Cardiac fibroblast (primary cell): Measurements from ENCODE around the gene IFIT1.
"Not testable (repeated sequence)": the region's sequence is repeated elsewhere in the genome, so short reads cannot be mapped to it uniquely, and the experiment has no call there.

Experiments
- DNase-seq, 2 donors: peaks; one replicate each; pipeline versions ENCODE4 v3.0.0 to v3.0.0-alpha.2; 2010; ENCODE audit warnings: low read depth in 2 of 2
- H3K4me3 ChIP-seq, 2 donors: replicated peaks in 1 of 2; 1 replicate in 1 of 2; 2 replicates in 1 of 2; pipeline ENCODE4 v1.5.1; 2011; ENCODE audit warnings: low read depth in 2 of 2, low read length in 2 of 2, mild to moderate bottlenecking in 2 of 2, moderate library complexity in 1 of 2
- TF ChIP-seq, protein P1 (sequence below): IDR thresholded peaks from one replicate; pipeline ENCODE4 v1.5.1; 2011; ENCODE audit warnings: low read depth, mild to moderate bottlenecking, low read length, inconsistent platforms

IFIT1 gene

GRCh38 chr10:89390476-89391225 is 1.8 kb upstream of the IFIT1 start:
- peak in 1 of 2 donors; percentile 17 for DNase-seq
- H3K4me3 ChIP-seq = no peak overlapping the region
- TF ChIP-seq, protein P1, sequence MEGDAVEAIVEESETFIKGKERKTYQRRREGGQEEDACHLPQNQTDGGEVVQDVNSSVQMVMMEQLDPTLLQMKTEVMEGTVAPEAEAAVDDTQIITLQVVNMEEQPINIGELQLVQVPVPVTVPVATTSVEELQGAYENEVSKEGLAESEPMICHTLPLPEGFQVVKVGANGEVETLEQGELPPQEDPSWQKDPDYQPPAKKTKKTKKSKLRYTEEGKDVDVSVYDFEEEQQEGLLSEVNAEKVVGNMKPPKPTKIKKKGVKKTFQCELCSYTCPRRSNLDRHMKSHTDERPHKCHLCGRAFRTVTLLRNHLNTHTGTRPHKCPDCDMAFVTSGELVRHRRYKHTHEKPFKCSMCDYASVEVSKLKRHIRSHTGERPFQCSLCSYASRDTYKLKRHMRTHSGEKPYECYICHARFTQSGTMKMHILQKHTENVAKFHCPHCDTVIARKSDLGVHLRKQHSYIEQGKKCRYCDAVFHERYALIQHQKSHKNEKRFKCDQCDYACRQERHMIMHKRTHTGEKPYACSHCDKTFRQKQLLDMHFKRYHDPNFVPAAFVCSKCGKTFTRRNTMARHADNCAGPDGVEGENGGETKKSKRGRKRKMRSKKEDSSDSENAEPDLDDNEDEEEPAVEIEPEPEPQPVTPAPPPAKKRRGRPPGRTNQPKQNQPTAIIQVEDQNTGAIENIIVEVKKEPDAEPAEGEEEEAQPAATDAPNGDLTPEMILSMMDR = no peak

- not testable (repeated sequence) for DNase-seq, H3K4me3 ChIP-seq
These were observed 1.2 kb upstream of the IFIT1 start for GRCh38 chr10:89391226-89391576.

- TF ChIP-seq, protein P1 = no peak
- H3K4me3 ChIP-seq = peak overlapping the region; percentile 42 to 69
- peak; percentile 79 to 82 for DNase-seq
These were observed 551 bp downstream of the IFIT1 start for GRCh38 chr10:89392974-89393373.

DNA sequence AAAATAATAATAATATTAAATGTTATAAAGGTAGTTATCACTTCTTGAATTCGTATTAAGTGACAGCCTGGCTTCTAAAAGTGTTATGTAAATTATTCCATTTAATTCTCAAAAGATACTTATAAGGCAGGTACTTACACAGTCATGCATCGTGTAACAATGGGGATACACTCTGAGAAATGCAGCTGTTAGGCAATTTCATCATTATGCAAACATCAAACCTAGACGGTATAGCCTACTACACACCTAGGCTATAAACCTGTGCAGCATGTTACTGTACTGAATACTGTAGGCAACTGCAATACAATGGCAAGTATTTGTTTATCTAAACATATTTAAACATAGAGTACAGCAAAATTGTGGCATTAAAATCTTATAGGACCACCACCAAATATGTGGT is 1.5 kb downstream of the IFIT1 start:
- DNase-seq = no peak
- H3K4me3 ChIP-seq = no peak overlapping the region
- TF ChIP-seq, protein P1 = no peak

GRCh38 chr10:89395141-89395540 is 2.7 kb downstream of the IFIT1 start:
- TF ChIP-seq, protein P1 = no peak
- no peak for DNase-seq
- no peak overlapping the region for H3K4me3 ChIP-seq

- TF ChIP-seq, protein P1 = no peak
These were observed 5.8 kb downstream of the IFIT1 start for GRCh38 chr10:89398003-89398749.

GRCh38 chr10:89399956-89400355 is 7.5 kb downstream of the IFIT1 start:
- TF ChIP-seq, protein P1 = no peak
- DNase-seq = no peak
- H3K4me3 ChIP-seq = no peak overlapping the region

More at GRCh38 chr10:89398003-89398749, 5.8 kb downstream of the IFIT1 start:
- DNase-seq = peak; percentile 46 to 74
- no peak overlapping the region for H3K4me3 ChIP-seq
